Fibroblast of lung (primary cell): ENCODE results near the gene RABGAP1L.

Experiments used
- EZH2 ChIP-seq: IDR thresholded peaks from 2 replicates; pipeline ENCODE4 v1.5.1; 2012; ENCODE audit warnings: low read length, control low read depth, mild to moderate bottlenecking; ENCODE audit errors: missing control alignments
- TF ChIP-seq, protein P1 (sequence below), 2 donors: IDR thresholded peaks in 1 of 2; conservative IDR thresholded peaks in 1 of 2; 1 replicate in 1 of 2; 2 replicates in 1 of 2; pipeline ENCODE4 v1.5.1; 2011 to 2012; ENCODE audit warnings: low read length in 2 of 2, control low read depth in 1 of 2, inconsistent platforms in 1 of 2, low read depth in 1 of 2, mild to moderate bottlenecking in 1 of 2

DNA sequence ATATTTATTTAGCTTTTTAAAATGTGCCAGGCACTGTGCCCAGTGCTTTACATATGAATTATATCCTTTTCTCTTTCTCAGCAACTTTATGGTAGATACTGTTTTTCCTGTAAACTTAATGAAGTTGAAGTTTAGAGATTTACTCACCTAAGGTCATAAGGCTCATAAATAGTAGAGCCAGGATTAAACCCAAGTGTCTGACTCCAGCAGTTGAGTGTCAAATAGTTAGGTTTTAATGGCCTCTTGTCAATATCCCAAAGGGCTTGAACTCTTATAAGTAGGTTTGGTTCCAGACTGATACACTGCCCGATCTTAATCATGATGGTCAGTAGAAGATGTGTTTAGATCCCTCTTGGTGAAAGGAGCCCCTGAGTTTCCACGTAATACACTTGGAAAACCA, 37.8 kb downstream of the RABGAP1L start:
- TF ChIP-seq, protein P1, sequence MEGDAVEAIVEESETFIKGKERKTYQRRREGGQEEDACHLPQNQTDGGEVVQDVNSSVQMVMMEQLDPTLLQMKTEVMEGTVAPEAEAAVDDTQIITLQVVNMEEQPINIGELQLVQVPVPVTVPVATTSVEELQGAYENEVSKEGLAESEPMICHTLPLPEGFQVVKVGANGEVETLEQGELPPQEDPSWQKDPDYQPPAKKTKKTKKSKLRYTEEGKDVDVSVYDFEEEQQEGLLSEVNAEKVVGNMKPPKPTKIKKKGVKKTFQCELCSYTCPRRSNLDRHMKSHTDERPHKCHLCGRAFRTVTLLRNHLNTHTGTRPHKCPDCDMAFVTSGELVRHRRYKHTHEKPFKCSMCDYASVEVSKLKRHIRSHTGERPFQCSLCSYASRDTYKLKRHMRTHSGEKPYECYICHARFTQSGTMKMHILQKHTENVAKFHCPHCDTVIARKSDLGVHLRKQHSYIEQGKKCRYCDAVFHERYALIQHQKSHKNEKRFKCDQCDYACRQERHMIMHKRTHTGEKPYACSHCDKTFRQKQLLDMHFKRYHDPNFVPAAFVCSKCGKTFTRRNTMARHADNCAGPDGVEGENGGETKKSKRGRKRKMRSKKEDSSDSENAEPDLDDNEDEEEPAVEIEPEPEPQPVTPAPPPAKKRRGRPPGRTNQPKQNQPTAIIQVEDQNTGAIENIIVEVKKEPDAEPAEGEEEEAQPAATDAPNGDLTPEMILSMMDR (conservative IDR thresholded peaks at IDR 0.05 in 1 of 2, IDR thresholded peaks at IDR 0.05 in 1 of 2; ENCODE audit: low read depth in 1 of 2, low read length in 2 of 2) = no peak
- TF ChIP-seq EZH2 = no peak
